Prostate gland (tissue), 2 donors: ENCODE measurements around the gene SUPV3L1.

Source experiments
- CTCF ChIP-seq, 4 experiments: fragments of 200-600 bp in 2 of 4; fragments of 450-650 bp in 2 of 4; sonication (generic) in 2 of 4; IDR thresholded peaks; 1 replicate in 3 of 4; 2 replicates in 1 of 4; pipeline ENCODE4 v1.5.1; 2016 to 2019; ENCODE audit warnings: antibody characterized with exemption in 4 of 4, mild to moderate bottlenecking in 2 of 4, moderate library complexity in 2 of 4
- POLR2A ChIP-seq: fragments of 450-650 bp; IDR thresholded peaks from one replicate; pipeline ENCODE4 v1.6.1; 2016; ENCODE audit warnings: antibody characterized with exemption, mild to moderate bottlenecking

GRCh38 chr10:69213591-69214311, 33.7 kb downstream of the SUPV3L1 start:
- TF ChIP-seq CTCF (IDR thresholded peaks at IDR 0.05) (no peak), POLR2A (no peak)
